GM18526 (cell line): Measurements from ENCODE around the gene SRSF9.

Experiments
- POLR2A ChIP-seq: IDR thresholded peaks from 3 replicates; pipeline ENCODE4 v1.6.1; 2011; ENCODE audit not compliant: insufficient read length; ENCODE audit errors: extremely low read depth

Gene SRSF9

DNA sequence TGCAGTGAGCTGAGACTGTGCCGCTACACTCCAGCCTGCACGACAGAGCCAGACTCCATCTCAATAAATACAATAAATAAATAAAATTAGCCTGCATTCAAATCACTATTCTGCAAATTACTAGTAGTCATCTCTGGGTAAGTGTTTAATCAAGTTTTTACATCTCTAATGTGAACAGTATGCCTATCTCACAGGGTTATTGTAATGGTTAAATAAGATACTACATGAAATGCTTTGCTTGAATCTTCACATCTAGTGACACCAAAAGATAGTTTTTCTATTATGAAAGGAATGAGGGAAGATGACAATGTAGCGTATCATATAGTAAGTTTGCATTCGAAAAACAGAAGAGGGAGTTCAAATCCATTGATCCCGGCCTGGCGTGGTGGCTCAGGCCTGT is 2.1 kb downstream of the SRSF9 start:
- TF ChIP-seq POLR2A, result no peak

GRCh38 chr12:120466560-120467315 is 2.8 kb downstream of the SRSF9 start:
- no peak for TF ChIP-seq POLR2A

- no peak for TF ChIP-seq POLR2A
Measured at GRCh38 chr12:120465756-120466155, 3.8 kb downstream of the SRSF9 start.

DNA sequence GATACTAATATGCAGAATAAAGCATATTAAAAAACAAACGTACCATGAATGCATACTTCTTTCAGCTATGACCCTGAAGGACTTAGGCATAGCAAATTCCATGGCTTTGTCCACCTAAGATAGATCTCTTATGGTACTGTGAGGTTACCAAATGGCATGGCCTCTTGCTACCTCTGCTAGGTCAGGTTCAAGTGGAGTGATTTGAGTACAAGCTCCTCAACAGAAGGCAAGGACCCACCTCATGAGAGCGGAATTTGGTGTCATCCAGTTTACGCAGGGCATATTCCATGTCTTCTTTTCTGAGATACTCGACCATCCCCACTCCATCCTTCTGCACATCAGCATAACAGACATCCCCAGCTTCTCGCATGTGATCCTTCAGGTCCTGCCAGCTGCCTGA is 5.8 kb downstream of the SRSF9 start:
- TF ChIP-seq POLR2A, result no peak

- TF ChIP-seq POLR2A, result no peak
Measured at GRCh38 chr12:120462099-120462640, 7.4 kb downstream of the SRSF9 start.

- TF ChIP-seq POLR2A, result no peak
Measured at GRCh38 chr12:120460157-120460556, 9.4 kb downstream of the SRSF9 start.

GRCh38 chr12:120457133-120457532 is 12.4 kb downstream of the SRSF9 start:
- TF ChIP-seq POLR2A, result no peak

GRCh38 chr12:120455302-120455701 is 14.2 kb downstream of the SRSF9 start:
- TF ChIP-seq POLR2A, result no peak

- no peak for TF ChIP-seq POLR2A
Measured at GRCh38 chr12:120453977-120454376, 15.6 kb downstream of the SRSF9 start.

DNA sequence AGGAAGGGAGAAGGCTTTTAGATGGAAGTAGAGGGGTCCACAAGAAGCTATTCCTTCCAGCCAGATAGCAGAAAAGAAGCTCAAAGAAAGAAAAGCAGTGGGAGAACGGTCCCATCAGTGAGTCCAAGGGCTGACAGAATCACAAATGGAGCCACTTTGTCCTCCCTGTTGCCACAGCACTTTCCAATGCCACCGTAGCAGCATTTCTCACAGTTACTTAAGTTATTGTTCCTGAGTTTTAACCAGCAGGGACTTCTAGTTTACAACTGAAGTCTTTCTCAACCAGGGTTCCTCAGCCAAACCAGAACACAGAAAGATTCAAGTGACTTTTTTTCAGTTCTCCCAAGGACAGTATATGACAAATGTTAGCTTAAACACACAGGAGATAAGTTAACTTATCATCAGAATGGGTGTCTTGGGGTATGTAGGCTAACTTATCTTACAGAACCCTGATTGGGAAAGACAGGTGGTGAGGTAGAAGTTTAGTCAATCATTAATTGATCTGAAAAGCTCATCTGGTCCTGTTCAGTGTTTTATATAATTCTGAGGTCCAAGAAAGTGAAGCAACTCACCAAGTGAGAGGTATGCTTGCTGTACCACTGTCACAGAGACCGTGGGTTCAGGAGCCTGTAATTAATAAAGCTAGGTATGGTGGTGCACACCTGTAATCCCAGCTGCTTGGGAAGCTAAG is 16.3 kb downstream of the SRSF9 start:
- TF ChIP-seq POLR2A, result no peak

- no peak for TF ChIP-seq POLR2A
Measured at GRCh38 chr12:120447992-120448391, 21.6 kb downstream of the SRSF9 start.

- peak; percentile 91 for TF ChIP-seq POLR2A
Measured at GRCh38 chr12:120445911-120446843, 23.4 kb downstream of the SRSF9 start, which contains the start of the genes GATC and TRIAP1. TSS of gene GATC (plus strand) at chr12:120446444. CDS start at chr12:120446481, 37 bp downstream. TSS of gene TRIAP1 (minus strand) at chr12:120446384. CDS start at chr12:120446372, 12 bp downstream.

DNA sequence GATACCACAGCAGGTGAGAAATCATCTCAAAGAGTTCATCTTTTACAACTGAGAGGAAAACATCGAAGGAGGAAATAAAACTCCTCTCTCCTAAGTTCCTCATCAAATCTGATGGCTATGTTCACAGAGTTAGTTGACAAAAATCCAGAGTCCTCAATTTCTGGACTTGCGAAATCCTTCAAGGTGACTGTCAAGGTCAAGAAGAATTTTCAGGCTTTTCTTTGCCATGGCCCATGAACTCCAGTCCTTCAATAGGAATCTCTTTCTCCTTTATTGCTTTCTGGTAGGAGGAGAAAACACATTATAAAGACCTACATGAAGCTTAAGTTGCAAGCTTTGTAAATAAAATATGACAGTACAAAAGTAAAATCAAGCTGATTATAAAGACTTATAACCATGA is 24.9 kb downstream of the SRSF9 start:
- TF ChIP-seq POLR2A, result no peak

DNA sequence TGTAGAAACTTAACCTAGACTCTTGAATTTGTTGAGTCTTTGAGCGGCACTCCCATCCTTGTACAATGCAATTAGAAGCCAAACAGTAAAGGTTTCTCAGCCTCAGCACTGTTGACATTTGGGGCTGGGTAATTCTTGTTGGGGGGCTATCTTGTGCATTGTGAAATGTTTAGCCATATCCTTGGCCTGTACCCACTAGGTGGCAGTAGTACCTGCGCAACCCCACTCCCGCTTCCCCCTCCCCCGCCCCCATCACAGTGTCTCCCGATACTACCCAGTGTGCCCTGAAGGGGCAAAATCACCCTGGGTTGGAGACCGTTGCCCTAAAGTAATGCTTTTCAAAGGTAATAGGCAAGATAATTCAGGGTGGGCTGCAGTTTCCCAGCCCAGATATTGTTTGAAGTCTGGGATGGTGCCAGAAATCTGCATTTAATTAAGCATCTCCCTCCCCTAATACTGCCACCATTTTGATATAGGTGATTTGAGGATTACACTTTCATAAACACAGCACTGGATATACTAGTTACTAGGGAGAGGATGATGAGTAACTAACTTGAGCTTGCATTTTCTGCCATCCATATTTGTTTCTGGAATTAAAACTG is 29.8 kb downstream of the SRSF9 start:
- TF ChIP-seq POLR2A, result no peak
